ENCODE results near the gene CCDC15. TPM values are rescaled to one million over a fixed set of nuclear protein-coding genes. Genes with fewer than 3 reads are reported as not detected.

Gene CCDC15
- total RNA-seq, 1 experiment from 2014 or later = 4.0 TPM

DNA sequence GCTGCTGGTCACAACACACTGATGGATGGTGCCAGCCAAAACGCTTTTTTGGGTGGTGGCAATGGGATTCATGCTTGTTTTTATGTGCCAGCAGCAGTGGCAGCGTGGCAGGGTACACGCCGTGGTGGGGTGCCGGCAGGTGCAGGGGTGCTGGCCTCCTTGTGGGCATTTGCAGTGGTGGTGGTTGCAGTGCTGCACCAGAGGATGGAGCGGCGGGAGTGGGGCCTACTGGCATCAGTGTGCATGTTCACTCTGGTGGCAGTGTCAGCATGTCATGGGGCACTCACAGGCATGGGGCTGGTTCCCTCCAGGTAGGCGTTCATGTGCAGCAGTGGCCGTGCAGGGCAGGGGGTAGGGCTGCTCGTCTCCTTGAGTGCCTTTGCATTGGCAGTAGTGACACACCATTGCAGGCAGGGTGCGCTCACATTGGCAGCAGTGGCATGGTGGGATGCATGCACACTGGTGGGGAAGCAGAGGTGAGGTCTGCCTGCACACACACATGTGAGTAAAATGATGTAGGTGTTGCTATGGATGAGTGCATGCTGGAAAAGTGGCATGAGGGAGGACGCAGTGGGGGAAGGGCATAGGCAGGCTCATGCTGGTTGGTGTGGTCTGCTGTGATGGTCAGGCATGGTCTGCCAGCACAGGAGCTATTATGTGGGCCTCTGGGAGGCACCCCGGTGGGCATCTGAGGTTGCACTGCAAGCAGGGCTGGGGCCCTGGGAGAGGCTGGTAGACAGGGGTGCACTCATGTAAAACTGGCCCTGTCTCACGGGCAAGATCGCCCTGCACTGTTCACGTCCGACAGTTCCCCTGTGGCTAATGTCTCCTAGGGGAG lies 29.9 kb downstream of the CCDC15 start:
- TF ChIP-seq, protein P1, sequence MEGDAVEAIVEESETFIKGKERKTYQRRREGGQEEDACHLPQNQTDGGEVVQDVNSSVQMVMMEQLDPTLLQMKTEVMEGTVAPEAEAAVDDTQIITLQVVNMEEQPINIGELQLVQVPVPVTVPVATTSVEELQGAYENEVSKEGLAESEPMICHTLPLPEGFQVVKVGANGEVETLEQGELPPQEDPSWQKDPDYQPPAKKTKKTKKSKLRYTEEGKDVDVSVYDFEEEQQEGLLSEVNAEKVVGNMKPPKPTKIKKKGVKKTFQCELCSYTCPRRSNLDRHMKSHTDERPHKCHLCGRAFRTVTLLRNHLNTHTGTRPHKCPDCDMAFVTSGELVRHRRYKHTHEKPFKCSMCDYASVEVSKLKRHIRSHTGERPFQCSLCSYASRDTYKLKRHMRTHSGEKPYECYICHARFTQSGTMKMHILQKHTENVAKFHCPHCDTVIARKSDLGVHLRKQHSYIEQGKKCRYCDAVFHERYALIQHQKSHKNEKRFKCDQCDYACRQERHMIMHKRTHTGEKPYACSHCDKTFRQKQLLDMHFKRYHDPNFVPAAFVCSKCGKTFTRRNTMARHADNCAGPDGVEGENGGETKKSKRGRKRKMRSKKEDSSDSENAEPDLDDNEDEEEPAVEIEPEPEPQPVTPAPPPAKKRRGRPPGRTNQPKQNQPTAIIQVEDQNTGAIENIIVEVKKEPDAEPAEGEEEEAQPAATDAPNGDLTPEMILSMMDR (IDR thresholded peaks at IDR 0.05; ENCODE audit: insufficient read depth in 1 of 2, low read depth in 1 of 2, low read length in 1 of 2, severe bottlenecking in 1 of 2, unreplicated experiment in 1 of 2) = no peak
- Histone ChIP-seq H3K4me3 (ENCODE audit: low read depth, low read length) (no peak overlapping the region), H3K4me1 (no peaks in the 10 kb centered on the region), H3K36me3 (ENCODE audit: control insufficient read depth, insufficient read depth, low read length) (no peaks in the 10 kb centered on the region), H3K27me3 (replicated peaks; ENCODE audit: control insufficient read depth, insufficient read depth, low read length) (no peaks in the 10 kb centered on the region), H3K9me3 (peaks cover 3% of the 10 kb centered on the region; the same call in 1 of the 2 replicates)
- H3K4me1 Mint-ChIP-seq (ENCODE audit: low read depth, unreplicated experiment) = no peaks in the 10 kb centered on the region
- DNase-seq = peak in 1 of 2 experiments; percentile 35
- H3K27me3 Mint-ChIP-seq (ENCODE audit: insufficient read depth, unreplicated experiment) = no peaks in the 10 kb centered on the region
- H3K4me3 Mint-ChIP-seq (ENCODE audit: unreplicated experiment) = no peak overlapping the region
- ChIA-PET POLR2A (no interaction called here), CTCF (no interaction called here)
- intact Hi-C loops (cut with micrococcal nuclease; ENCODE audit: unreplicated experiment) = no loop called here
- no peaks in the 10 kb centered on the region for H3K36me3 Mint-ChIP-seq (ENCODE audit: insufficient read depth, unreplicated experiment)
- BruUV-seq (replicated peaks) = no TSS peak
- H3K9me3 Mint-ChIP-seq (ENCODE audit: unreplicated experiment) = peaks cover 10% of the 10 kb centered on the region
- no peak overlapping the region for H3K27ac Mint-ChIP-seq (ENCODE audit: unreplicated experiment)

DNA sequence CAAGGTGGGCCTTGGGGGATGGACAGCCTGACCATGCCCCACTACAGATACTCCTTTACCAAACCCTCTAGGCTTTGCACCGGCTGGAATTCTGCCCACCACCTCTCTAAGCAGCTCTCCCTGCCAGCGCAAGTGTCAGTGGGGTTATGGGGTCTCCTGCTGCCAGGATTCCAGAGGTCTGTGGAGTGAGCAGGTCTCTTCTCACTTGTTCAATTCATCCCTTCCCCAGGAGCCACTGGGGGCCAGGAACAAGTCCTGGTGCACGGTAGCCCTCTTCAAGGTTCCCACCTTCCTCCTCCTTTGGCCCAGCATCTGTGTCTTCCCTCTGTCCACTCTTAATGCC lies 30.5 kb downstream of the CCDC15 start:
- no peaks in the 10 kb centered on the region for H3K4me1 Mint-ChIP-seq (ENCODE audit: low read depth, unreplicated experiment)
- DNase-seq = no peak
- no peak overlapping the region for H3K27ac Mint-ChIP-seq (ENCODE audit: unreplicated experiment)
- H3K9me3 ChIP-seq = no peaks in the 10 kb centered on the region
- no peak overlapping the region for H3K4me3 Mint-ChIP-seq (ENCODE audit: unreplicated experiment)
- no peaks in the 10 kb centered on the region for H3K36me3 ChIP-seq (ENCODE audit: control insufficient read depth, insufficient read depth, low read length)
- no peaks in the 10 kb centered on the region for H3K36me3 Mint-ChIP-seq (ENCODE audit: insufficient read depth, unreplicated experiment)
- intact Hi-C loops (cut with micrococcal nuclease; ENCODE audit: unreplicated experiment) = no loop called here
- no peaks in the 10 kb centered on the region for H3K4me1 ChIP-seq
- no peak overlapping the region for H3K4me3 ChIP-seq (ENCODE audit: low read depth, low read length)
- H3K27me3 ChIP-seq (replicated peaks; ENCODE audit: control insufficient read depth, insufficient read depth, low read length) = no peaks in the 10 kb centered on the region
- BruUV-seq (replicated peaks) = no TSS peak
- ChIA-PET POLR2A (no interaction called here), CTCF (no interaction called here)
- TF ChIP-seq, protein P1 (IDR thresholded peaks at IDR 0.05; ENCODE audit: insufficient read depth in 1 of 2, low read depth in 1 of 2, low read length in 1 of 2, severe bottlenecking in 1 of 2, unreplicated experiment in 1 of 2) = no peak
- peaks cover 4% of the 10 kb centered on the region for H3K9me3 Mint-ChIP-seq (ENCODE audit: unreplicated experiment)
- H3K27me3 Mint-ChIP-seq (ENCODE audit: insufficient read depth, unreplicated experiment) = no peaks in the 10 kb centered on the region

DNA sequence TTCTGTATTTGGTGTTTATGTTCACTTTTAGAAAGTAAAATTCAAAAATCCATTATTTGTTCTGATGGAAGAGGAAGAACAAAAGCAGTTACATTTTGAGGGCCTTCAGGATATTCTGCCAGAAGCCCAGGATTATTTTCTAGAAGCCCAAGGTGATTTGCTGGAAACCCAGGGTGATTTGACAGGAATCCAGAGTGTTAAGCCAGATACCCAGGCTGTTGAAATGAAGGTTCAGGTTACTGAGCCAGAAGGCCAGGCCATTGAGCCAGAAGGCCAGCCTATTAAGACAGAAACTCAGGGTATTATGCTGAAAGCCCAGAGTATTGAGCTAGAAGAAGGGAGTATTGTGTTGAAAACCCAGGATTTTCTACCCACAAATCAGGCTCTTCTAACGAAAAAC lies 33.1 kb downstream of the CCDC15 start:
- H3K27ac Mint-ChIP-seq (ENCODE audit: unreplicated experiment) = no peak overlapping the region
- H3K9me3 Mint-ChIP-seq (ENCODE audit: unreplicated experiment) = no peaks in the 10 kb centered on the region
- H3K36me3 Mint-ChIP-seq (ENCODE audit: insufficient read depth, unreplicated experiment) = no peaks in the 10 kb centered on the region
- ChIA-PET POLR2A (interaction anchor here (0.5 kb wide), 1 partner anchor 358 kb away, joined by 3 read pairs; no protein-coding TSS in a partner anchor), CTCF (no interaction called here)
- H3K4me3 Mint-ChIP-seq (ENCODE audit: unreplicated experiment) = no peak overlapping the region
- H3K36me3 ChIP-seq (ENCODE audit: control insufficient read depth, insufficient read depth, low read length) = no peaks in the 10 kb centered on the region
- H3K4me1 ChIP-seq = no peaks in the 10 kb centered on the region
- no peak for DNase-seq
- no peaks in the 10 kb centered on the region for H3K27me3 Mint-ChIP-seq (ENCODE audit: insufficient read depth, unreplicated experiment)
- no peak overlapping the region for H3K4me3 ChIP-seq (ENCODE audit: low read depth, low read length)
- TF ChIP-seq, protein P1 (IDR thresholded peaks at IDR 0.05; ENCODE audit: insufficient read depth in 1 of 2, low read depth in 1 of 2, low read length in 1 of 2, severe bottlenecking in 1 of 2, unreplicated experiment in 1 of 2) = no peak
- intact Hi-C loops (cut with micrococcal nuclease; ENCODE audit: unreplicated experiment) = no loop called here
- no TSS peak for BruUV-seq (replicated peaks)
- no peaks in the 10 kb centered on the region for H3K27me3 ChIP-seq (replicated peaks; ENCODE audit: control insufficient read depth, insufficient read depth, low read length)
- no peaks in the 10 kb centered on the region for H3K4me1 Mint-ChIP-seq (ENCODE audit: low read depth, unreplicated experiment)
- no peaks in the 10 kb centered on the region for H3K9me3 ChIP-seq

All from Caco-2 (cell line).